GM23338 (cell line): ENCODE data around the gene SIRPA. TPM values are rescaled to one million over a fixed set of nuclear protein-coding genes. Genes with fewer than 3 reads are reported as not detected.

Experiments
- ATAC-seq: fragments of 200-7000 bp; cut with Tn5 transposase; 3 replicates; pipeline ENCODE4 v1.9.1; 2020
- DNase-seq: peaks from one replicate; pipeline ENCODE4 v3.0.0-alpha.2; 2015; ENCODE audit warnings: low spot score
- H2AFZ ChIP-seq: fragments of 200-600 bp; sonication (generic); 2 replicates; pipeline ENCODE4 v1.8.0; 2016; ENCODE audit warnings: antibody characterized with exemption, mild to moderate bottlenecking, moderate library complexity
- H3F3A ChIP-seq: fragments of 200-600 bp; sonication (generic); replicated peaks from 2 replicates; pipeline ENCODE4 v1.8.0; 2017; ENCODE audit warnings: antibody characterized with exemption, mixed run types, low read depth
- H3K27ac ChIP-seq: fragments of 200-600 bp; sonication (generic); 2 replicates; pipeline ENCODE4 v1.6.1; 2016; ENCODE audit warnings: low read depth
- H3K27me3 ChIP-seq: fragments of 200-600 bp; sonication (generic); 2 replicates; pipeline ENCODE4 v1.8.0; 2016; ENCODE audit warnings: mild to moderate bottlenecking, mixed run types, moderate library complexity; ENCODE audit not compliant: insufficient read depth
- H3K36me3 ChIP-seq: fragments of 200-600 bp; sonication (generic); 2 replicates; pipeline ENCODE4 v1.8.0; 2016; ENCODE audit warnings: mild to moderate bottlenecking; ENCODE audit not compliant: insufficient read depth
- H3K4me1 ChIP-seq: fragments of 200-600 bp; sonication (generic); 2 replicates; pipeline ENCODE4 v1.8.0; 2016; ENCODE audit warnings: mild to moderate bottlenecking, moderate library complexity; ENCODE audit not compliant: insufficient read depth
- H3K4me2 ChIP-seq: fragments of 200-600 bp; sonication (generic); 2 replicates; pipeline ENCODE4 v1.7.1; 2017; ENCODE audit warnings: mixed run types
- H3K4me3 ChIP-seq: fragments of 200-600 bp; sonication (generic); 2 replicates; pipeline ENCODE4 v1.6.1; 2016; ENCODE audit warnings: mixed run types
- H3K79me2 ChIP-seq: fragments of 200-600 bp; sonication (generic); replicated peaks from 2 replicates; pipeline ENCODE4 v1.8.0; 2017; ENCODE audit warnings: mild to moderate bottlenecking; ENCODE audit not compliant: insufficient read depth
- H3K9me2 ChIP-seq: fragments of 200-600 bp; sonication (generic); 2 replicates; pipeline ENCODE4 v1.8.0; 2017; ENCODE audit not compliant: insufficient read depth
- H4K20me1 ChIP-seq: fragments of 200-600 bp; sonication (generic); replicated peaks from 2 replicates; pipeline ENCODE4 v1.8.0; 2017; ENCODE audit warnings: mild to moderate bottlenecking; ENCODE audit not compliant: insufficient read depth
- H3K27ac Mint-ChIP-seq: 2 replicates; pipeline ENCODE4 v1.8.0; 2020; ENCODE audit warnings: inconsistent platforms, mild to moderate bottlenecking, moderate library complexity, mixed read lengths
- H3K27me3 Mint-ChIP-seq: 3 replicates; pipeline ENCODE4 v1.8.0; 2022; ENCODE audit warnings: low read depth, mild to moderate bottlenecking, moderate library complexity, mixed read lengths, inconsistent platforms; ENCODE audit not compliant: insufficient read depth, poor library complexity
- H3K36me3 Mint-ChIP-seq: 3 replicates; pipeline ENCODE4 v1.8.0; 2021; ENCODE audit warnings: low read depth, mild to moderate bottlenecking, inconsistent platforms, moderate library complexity, mixed read lengths
- H3K4me1 Mint-ChIP-seq: 3 replicates; pipeline ENCODE4 v1.8.0; 2020; ENCODE audit warnings: mild to moderate bottlenecking, inconsistent platforms, mixed read lengths
- H3K4me3 Mint-ChIP-seq: 3 replicates; pipeline ENCODE4 v1.8.0; 2021; ENCODE audit warnings: moderate library complexity, mild to moderate bottlenecking, inconsistent platforms, mixed read lengths
- H3K9me3 Mint-ChIP-seq: 3 replicates; pipeline ENCODE4 v1.8.0; 2020; ENCODE audit warnings: moderate library complexity, mild to moderate bottlenecking, inconsistent platforms, mixed read lengths
- CREB1 ChIP-seq: fragments of 250-450 bp; sonication (Bioruptor Pico); IDR thresholded peaks from 2 replicates; pipeline ENCODE4 v1.5.0; 2020; ENCODE audit warnings: low read depth, mild to moderate bottlenecking, moderate library complexity
- CTCF ChIP-seq, 2 experiments: fragments of 200-600 bp in 1 of 2; sonication (generic) in 1 of 2; conservative IDR thresholded peaks; 2 replicates each; pipeline versions ENCODE4 v1.5.1 to v1.6.1; 2016 to 2017; ENCODE audit warnings: antibody characterized with exemption in 2 of 2, low read depth in 2 of 2, mild to moderate bottlenecking in 2 of 2, moderate library complexity in 1 of 2
- EZH2 ChIP-seq: fragments of 200-600 bp; sonication (generic); IDR thresholded peaks from one replicate; pipeline ENCODE4 v1.8.0; 2017; ENCODE audit warnings: antibody characterized with exemption, mild to moderate bottlenecking, low read depth; ENCODE audit not compliant: unreplicated experiment
- JUNB ChIP-seq: IDR thresholded peaks from one replicate; pipeline ENCODE4 v1.6.1; 2016; ENCODE audit warnings: antibody characterized with exemption; ENCODE audit not compliant: unreplicated experiment
- NANOG ChIP-seq: IDR thresholded peaks from 2 replicates; pipeline ENCODE4 v1.6.1; 2016; ENCODE audit warnings: antibody characterized with exemption, borderline replicate concordance
- POLR2AphosphoS5 ChIP-seq: IDR thresholded peaks from 2 replicates; pipeline ENCODE4 v1.6.1; 2016; ENCODE audit warnings: antibody characterized with exemption, low read depth
- ZNF114 ChIP-seq: fragments of 250-450 bp; sonication (Bioruptor Pico); IDR thresholded peaks from 2 replicates; pipeline ENCODE4 v1.5.0; 2020; ENCODE audit warnings: mild to moderate bottlenecking, moderate library complexity
- ZNF331 ChIP-seq: fragments of 250-450 bp; sonication (Bioruptor Pico); IDR thresholded peaks from 2 replicates; pipeline ENCODE4 v1.5.0; 2020; ENCODE audit warnings: low read depth, mild to moderate bottlenecking, moderate library complexity
- polyA plus RNA-seq: library from polyadenylated mRNA; unstranded; fragments of >200 nt; fragmentation: Nextera tagmentation; extraction: Ambion mirVana; gene quantifications from 2 replicates; pipeline ENCODE4 v1.2.1, GENCODE V29; 2016
- total RNA-seq: library from RNA; depleted of rRNA; stranded (reverse); fragments of >200 nt; shearing (Covaris generic); gene quantifications from 2 replicates; pipeline ENCODE4 v1.2.3, GENCODE V29; 2014
- TF ChIP-seq, protein P1 (sequence below): IDR thresholded peaks from one replicate; pipeline ENCODE4 v1.6.1; 2018; ENCODE audit warnings: antibody characterized with exemption; ENCODE audit not compliant: unreplicated experiment
- TF ChIP-seq, protein P2 (sequence below): fragments of 250-450 bp; sonication (Bioruptor Pico); IDR thresholded peaks from 2 replicates; pipeline ENCODE4 v1.5.0; 2020; ENCODE audit warnings: mild to moderate bottlenecking, moderate library complexity
- TF ChIP-seq, protein P3 (sequence below): IDR thresholded peaks from 2 replicates; pipeline ENCODE4 v1.6.1; 2016; ENCODE audit warnings: antibody characterized with exemption

Gene SIRPA
- total and polyA plus RNA-seq, 2 experiments from 2014 or later: 1.2 to 2.9 TPM

DNA sequence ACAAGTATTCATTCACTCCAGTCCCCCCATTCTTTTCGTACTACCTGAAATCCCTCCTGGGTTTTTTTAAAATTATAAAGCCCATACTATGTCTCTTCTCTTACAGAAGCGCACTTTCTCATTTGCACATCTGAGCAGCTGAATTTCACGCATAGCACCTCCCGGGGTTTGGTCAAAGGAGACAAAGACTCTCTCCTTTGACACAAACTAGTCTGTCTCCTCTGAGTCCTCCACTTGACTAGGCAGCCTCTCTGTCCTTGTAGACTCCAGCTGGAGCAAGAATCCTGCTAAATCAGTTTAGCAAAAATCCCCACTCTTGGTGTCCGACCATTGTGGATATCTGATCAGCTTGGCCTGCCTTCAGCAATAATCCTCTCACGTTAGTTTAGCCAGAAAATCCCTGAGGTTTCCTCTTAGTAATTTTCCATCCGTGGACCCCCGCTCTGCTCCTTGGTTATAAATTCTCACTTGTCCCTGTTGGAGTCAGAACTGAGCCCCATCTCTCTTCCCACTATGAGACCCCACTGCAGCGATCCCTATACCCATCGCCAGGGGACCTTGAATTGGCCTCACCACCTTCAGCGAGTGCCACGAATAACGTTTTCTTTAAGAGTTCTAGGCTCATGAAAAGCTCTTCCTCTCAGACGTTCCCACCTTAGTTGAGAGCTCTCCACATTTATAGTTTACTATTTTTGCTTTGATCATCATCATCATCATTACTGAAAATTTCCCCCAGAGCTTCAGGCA is 69.6 kb downstream of the SIRPA start:
- H3K9me2 ChIP-seq: no peaks in the 10 kb centered on the region
- peak overlapping the region; percentile 55 for H3K4me3 Mint-ChIP-seq
- peaks cover 16% of the 10 kb centered on the region for H3K27me3 ChIP-seq
- H3K79me2 ChIP-seq: no peaks in the 10 kb centered on the region
- H4K20me1 ChIP-seq: no peaks in the 10 kb centered on the region
- H3F3A ChIP-seq: no peaks in the 10 kb centered on the region
- H3K27me3 Mint-ChIP-seq: peaks cover 10% of the 10 kb centered on the region
- peaks cover 28% of the 10 kb centered on the region for H3K4me1 Mint-ChIP-seq
- peak overlapping the region; percentile 50 for H3K4me3 ChIP-seq
- no peak overlapping the region for H3K27ac Mint-ChIP-seq
- no peak overlapping the region for H3K27ac ChIP-seq
- peak; percentile 69 for ATAC-seq
- peak overlapping the region; percentile 77 for H3K4me2 ChIP-seq
- H3K36me3 ChIP-seq: no peaks in the 10 kb centered on the region
- H2AFZ ChIP-seq: peak overlapping the region; percentile 82; the same call in 1 of the 2 replicates
- H3K4me1 ChIP-seq: peaks cover 20% of the 10 kb centered on the region
- H3K9me3 Mint-ChIP-seq: no peaks in the 10 kb centered on the region
- TF ChIP-seq, protein P1, sequence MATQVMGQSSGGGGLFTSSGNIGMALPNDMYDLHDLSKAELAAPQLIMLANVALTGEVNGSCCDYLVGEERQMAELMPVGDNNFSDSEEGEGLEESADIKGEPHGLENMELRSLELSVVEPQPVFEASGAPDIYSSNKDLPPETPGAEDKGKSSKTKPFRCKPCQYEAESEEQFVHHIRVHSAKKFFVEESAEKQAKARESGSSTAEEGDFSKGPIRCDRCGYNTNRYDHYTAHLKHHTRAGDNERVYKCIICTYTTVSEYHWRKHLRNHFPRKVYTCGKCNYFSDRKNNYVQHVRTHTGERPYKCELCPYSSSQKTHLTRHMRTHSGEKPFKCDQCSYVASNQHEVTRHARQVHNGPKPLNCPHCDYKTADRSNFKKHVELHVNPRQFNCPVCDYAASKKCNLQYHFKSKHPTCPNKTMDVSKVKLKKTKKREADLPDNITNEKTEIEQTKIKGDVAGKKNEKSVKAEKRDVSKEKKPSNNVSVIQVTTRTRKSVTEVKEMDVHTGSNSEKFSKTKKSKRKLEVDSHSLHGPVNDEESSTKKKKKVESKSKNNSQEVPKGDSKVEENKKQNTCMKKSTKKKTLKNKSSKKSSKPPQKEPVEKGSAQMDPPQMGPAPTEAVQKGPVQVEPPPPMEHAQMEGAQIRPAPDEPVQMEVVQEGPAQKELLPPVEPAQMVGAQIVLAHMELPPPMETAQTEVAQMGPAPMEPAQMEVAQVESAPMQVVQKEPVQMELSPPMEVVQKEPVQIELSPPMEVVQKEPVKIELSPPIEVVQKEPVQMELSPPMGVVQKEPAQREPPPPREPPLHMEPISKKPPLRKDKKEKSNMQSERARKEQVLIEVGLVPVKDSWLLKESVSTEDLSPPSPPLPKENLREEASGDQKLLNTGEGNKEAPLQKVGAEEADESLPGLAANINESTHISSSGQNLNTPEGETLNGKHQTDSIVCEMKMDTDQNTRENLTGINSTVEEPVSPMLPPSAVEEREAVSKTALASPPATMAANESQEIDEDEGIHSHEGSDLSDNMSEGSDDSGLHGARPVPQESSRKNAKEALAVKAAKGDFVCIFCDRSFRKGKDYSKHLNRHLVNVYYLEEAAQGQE: no peak
- TF ChIP-seq, protein P2, sequence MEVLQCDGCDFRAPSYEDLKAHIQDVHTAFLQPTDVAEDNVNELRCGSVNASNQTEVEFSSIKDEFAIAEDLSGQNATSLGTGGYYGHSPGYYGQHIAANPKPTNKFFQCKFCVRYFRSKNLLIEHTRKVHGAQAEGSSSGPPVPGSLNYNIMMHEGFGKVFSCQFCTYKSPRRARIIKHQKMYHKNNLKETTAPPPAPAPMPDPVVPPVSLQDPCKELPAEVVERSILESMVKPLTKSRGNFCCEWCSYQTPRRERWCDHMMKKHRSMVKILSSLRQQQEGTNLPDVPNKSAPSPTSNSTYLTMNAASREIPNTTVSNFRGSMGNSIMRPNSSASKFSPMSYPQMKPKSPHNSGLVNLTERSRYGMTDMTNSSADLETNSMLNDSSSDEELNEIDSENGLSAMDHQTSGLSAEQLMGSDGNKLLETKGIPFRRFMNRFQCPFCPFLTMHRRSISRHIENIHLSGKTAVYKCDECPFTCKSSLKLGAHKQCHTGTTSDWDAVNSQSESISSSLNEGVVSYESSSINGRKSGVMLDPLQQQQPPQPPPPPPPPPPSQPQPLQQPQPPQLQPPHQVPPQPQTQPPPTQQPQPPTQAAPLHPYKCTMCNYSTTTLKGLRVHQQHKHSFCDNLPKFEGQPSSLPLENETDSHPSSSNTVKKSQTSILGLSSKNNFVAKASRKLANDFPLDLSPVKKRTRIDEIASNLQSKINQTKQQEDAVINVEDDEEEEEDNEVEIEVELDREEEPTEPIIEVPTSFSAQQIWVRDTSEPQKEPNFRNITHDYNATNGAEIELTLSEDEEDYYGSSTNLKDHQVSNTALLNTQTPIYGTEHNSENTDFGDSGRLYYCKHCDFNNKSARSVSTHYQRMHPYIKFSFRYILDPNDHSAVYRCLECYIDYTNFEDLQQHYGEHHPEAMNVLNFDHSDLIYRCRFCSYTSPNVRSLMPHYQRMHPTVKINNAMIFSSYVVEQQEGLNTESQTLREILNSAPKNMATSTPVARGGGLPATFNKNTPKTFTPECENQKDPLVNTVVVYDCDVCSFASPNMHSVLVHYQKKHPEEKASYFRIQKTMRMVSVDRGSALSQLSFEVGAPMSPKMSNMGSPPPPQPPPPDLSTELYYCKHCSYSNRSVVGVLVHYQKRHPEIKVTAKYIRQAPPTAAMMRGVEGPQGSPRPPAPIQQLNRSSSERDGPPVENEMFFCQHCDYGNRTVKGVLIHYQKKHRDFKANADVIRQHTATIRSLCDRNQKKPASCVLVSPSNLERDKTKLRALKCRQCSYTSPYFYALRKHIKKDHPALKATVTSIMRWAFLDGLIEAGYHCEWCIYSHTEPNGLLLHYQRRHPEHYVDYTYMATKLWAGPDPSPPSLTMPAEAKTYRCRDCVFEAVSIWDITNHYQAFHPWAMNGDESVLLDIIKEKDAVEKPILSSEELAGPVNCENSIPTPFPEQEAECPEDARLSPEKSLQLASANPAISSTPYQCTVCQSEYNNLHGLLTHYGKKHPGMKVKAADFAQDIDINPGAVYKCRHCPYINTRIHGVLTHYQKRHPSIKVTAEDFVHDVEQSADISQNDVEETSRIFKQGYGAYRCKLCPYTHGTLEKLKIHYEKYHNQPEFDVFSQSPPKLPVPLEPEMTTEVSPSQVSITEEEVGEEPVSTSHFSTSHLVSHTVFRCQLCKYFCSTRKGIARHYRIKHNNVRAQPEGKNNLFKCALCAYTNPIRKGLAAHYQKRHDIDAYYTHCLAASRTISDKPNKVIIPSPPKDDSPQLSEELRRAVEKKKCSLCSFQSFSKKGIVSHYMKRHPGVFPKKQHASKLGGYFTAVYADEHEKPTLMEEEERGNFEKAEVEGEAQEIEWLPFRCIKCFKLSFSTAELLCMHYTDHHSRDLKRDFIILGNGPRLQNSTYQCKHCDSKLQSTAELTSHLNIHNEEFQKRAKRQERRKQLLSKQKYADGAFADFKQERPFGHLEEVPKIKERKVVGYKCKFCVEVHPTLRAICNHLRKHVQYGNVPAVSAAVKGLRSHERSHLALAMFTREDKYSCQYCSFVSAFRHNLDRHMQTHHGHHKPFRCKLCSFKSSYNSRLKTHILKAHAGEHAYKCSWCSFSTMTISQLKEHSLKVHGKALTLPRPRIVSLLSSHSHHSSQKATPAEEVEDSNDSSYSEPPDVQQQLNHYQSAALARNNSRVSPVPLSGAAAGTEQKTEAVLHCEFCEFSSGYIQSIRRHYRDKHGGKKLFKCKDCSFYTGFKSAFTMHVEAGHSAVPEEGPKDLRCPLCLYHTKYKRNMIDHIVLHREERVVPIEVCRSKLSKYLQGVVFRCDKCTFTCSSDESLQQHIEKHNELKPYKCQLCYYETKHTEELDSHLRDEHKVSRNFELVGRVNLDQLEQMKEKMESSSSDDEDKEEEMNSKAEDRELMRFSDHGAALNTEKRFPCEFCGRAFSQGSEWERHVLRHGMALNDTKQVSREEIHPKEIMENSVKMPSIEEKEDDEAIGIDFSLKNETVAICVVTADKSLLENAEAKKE (CRISPR knock-in tag): peak; percentile 39
- no peak for TF ChIP-seq NANOG
- no peak for TF ChIP-seq CREB1
- TF ChIP-seq, protein P3, sequence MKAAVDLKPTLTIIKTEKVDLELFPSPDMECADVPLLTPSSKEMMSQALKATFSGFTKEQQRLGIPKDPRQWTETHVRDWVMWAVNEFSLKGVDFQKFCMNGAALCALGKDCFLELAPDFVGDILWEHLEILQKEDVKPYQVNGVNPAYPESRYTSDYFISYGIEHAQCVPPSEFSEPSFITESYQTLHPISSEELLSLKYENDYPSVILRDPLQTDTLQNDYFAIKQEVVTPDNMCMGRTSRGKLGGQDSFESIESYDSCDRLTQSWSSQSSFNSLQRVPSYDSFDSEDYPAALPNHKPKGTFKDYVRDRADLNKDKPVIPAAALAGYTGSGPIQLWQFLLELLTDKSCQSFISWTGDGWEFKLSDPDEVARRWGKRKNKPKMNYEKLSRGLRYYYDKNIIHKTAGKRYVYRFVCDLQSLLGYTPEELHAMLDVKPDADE: no peak
- TF ChIP-seq POLR2AphosphoS5: no peak
- peak; percentile 26 to 46 for TF ChIP-seq CTCF (conservative IDR thresholded peaks at IDR 0.05; ENCODE audit: low read depth in 2 of 2)
- TF ChIP-seq ZNF114 (CRISPR knock-in tag): no peak
- TF ChIP-seq EZH2: no peak
- no peak for TF ChIP-seq JUNB
- TF ChIP-seq ZNF331 (CRISPR knock-in tag): no peak
- DNase-seq: peak; percentile 68
- no peaks in the 10 kb centered on the region for H3K36me3 Mint-ChIP-seq
